Stimulated activated CD4-positive, alpha-beta T cell treated with anti-CD3 and anti-CD28 coated beads, Interleukin-1b, Interleukin-23, amount 100 ng/mL, for 1 hour (primary cell): ENCODE results near the gene DUSP14.

Experiments used
- DNase-seq, 2 donors: peaks; one replicate each; pipeline ENCODE4 v3.0.0-alpha.2; 2020; ENCODE audit warnings: low read depth in 2 of 2

Gene DUSP14

GRCh38 chr17:37558299-37558698, 68.6 kb downstream of the DUSP14 start:
- no peak for DNase-seq

GRCh38 chr17:37562016-37562745, 72.5 kb downstream of the DUSP14 start:
- no peak for DNase-seq
